Measurements from ENCODE around the gene ACTRT2. TPM values are rescaled to one million over a fixed set of nuclear protein-coding genes. Genes with fewer than 3 reads are reported as not detected.

ACTRT2 gene
- total RNA-seq (not detected in 2 replicates), polyA plus RNA-seq (not detected in 2 replicates)

- H3K27ac ChIP-seq: no peak within 1 kb of the TSS
- H3K9me2 ChIP-seq (replicated peaks; ENCODE audit: insufficient read depth): no peaks in the 10 kb centered on the region
- TF ChIP-seq EZH2phosphoT487 (IDR thresholded peaks at IDR 0.05; ENCODE audit: low read depth, severe bottlenecking, unreplicated experiment): no peak
- no peak for TF ChIP-seq EZH2 (IDR thresholded peaks at IDR 0.05; ENCODE audit: borderline replicate concordance)
- no peaks in the 10 kb centered on the region for H3K27me3 ChIP-seq
- no peak within 1 kb of the TSS for H3K4me3 ChIP-seq
- H3K4me1 ChIP-seq (ENCODE audit: insufficient read depth): no peaks in the 10 kb centered on the region
- no peaks in the 10 kb centered on the region for H3K36me3 ChIP-seq (replicated peaks; ENCODE audit: insufficient read depth, low read depth)
- no peak within 1 kb of the TSS for H3K4me2 ChIP-seq
- DNase-seq (ENCODE audit: low spot score): no peak
- H3K9me3 ChIP-seq (ENCODE audit: low read depth): no peaks in the 10 kb centered on the region
- H4K20me1 ChIP-seq (ENCODE audit: insufficient read depth, poor library complexity, severe bottlenecking): no peaks in the 10 kb centered on the region
- H3K79me2 ChIP-seq: no peaks in the 10 kb centered on the region
- WGBS (ENCODE audit: low lambda C conversion rate, missing lambda C conversion rate): 68% methylated on average over 8 of the region's 8 CpGs
- no peak within 1 kb of the TSS for H2AFZ ChIP-seq
Measured at GRCh38 chr1:3021233-3021671, at the start of gene ACTRT2. Gene ACTRT2, plus strand, starts transcription at chr1:3021467. Its CDS starts 220 bp downstream, at chr1:3021687.

- TF ChIP-seq EZH2 (IDR thresholded peaks at IDR 0.05; ENCODE audit: borderline replicate concordance) (no peak), EZH2phosphoT487 (IDR thresholded peaks at IDR 0.05; ENCODE audit: low read depth, severe bottlenecking, unreplicated experiment) (no peak), CTCF (IDR thresholded peaks at IDR 0.05; ENCODE audit: poor library complexity) (no peak)
- H4K20me1 ChIP-seq (ENCODE audit: insufficient read depth, poor library complexity, severe bottlenecking): no peaks in the 10 kb centered on the region
- no peaks in the 10 kb centered on the region for H3K36me3 ChIP-seq (replicated peaks; ENCODE audit: insufficient read depth, low read depth)
- H3K9me2 ChIP-seq (replicated peaks; ENCODE audit: insufficient read depth): no peaks in the 10 kb centered on the region
- no peak overlapping the region for H3K27ac ChIP-seq
- no peak overlapping the region for H3K4me2 ChIP-seq
- no peak overlapping the region for H3K4me3 ChIP-seq
- no peaks in the 10 kb centered on the region for H3K27me3 ChIP-seq
- no peaks in the 10 kb centered on the region for H3K9me3 ChIP-seq (ENCODE audit: low read depth)
- no peaks in the 10 kb centered on the region for H3K79me2 ChIP-seq
- DNase-seq (ENCODE audit: low spot score): no peak
- no peaks in the 10 kb centered on the region for H3K4me1 ChIP-seq (ENCODE audit: insufficient read depth)
- 91% methylated on average over 9 of the region's 9 CpGs for WGBS (ENCODE audit: low lambda C conversion rate, missing lambda C conversion rate)
- no peak overlapping the region for H2AFZ ChIP-seq
Measured at GRCh38 chr1:2971609-2972008, 49.7 kb upstream of the ACTRT2 start.

- Histone ChIP-seq H3K9me3 (ENCODE audit: low read depth) (no peaks in the 10 kb centered on the region), H3K36me3 (replicated peaks; ENCODE audit: insufficient read depth, low read depth) (no peaks in the 10 kb centered on the region), H3K4me3 (no peak overlapping the region), H3K4me1 (ENCODE audit: insufficient read depth) (no peaks in the 10 kb centered on the region), H4K20me1 (ENCODE audit: insufficient read depth, poor library complexity, severe bottlenecking) (no peaks in the 10 kb centered on the region), H3K79me2 (no peaks in the 10 kb centered on the region), H3K4me2 (no peak overlapping the region), H3K27me3 (no peaks in the 10 kb centered on the region), H2AFZ (no peak overlapping the region), H3K27ac (no peak overlapping the region), H3K9me2 (replicated peaks; ENCODE audit: insufficient read depth) (no peaks in the 10 kb centered on the region)
- DNase-seq (ENCODE audit: low spot score): no peak
- 84% methylated on average over 24 of the region's 27 CpGs for WGBS (ENCODE audit: low lambda C conversion rate, missing lambda C conversion rate)
- no peak for TF ChIP-seq EZH2phosphoT487 (IDR thresholded peaks at IDR 0.05; ENCODE audit: low read depth, severe bottlenecking, unreplicated experiment)
- no peak for TF ChIP-seq EZH2 (IDR thresholded peaks at IDR 0.05; ENCODE audit: borderline replicate concordance)
- no peak for TF ChIP-seq CTCF (IDR thresholded peaks at IDR 0.05; ENCODE audit: poor library complexity)
Measured at GRCh38 chr1:2972011-2972878, 49.0 kb upstream of the ACTRT2 start.

- H2AFZ ChIP-seq: no peak overlapping the region
- no peaks in the 10 kb centered on the region for H3K9me2 ChIP-seq (replicated peaks; ENCODE audit: insufficient read depth)
- H3K36me3 ChIP-seq (replicated peaks; ENCODE audit: insufficient read depth, low read depth): no peaks in the 10 kb centered on the region
- no peaks in the 10 kb centered on the region for H3K79me2 ChIP-seq
- H3K27me3 ChIP-seq: no peaks in the 10 kb centered on the region
- H3K4me3 ChIP-seq: no peak overlapping the region
- no peak for TF ChIP-seq EZH2phosphoT487 (IDR thresholded peaks at IDR 0.05; ENCODE audit: low read depth, severe bottlenecking, unreplicated experiment)
- TF ChIP-seq EZH2 (IDR thresholded peaks at IDR 0.05; ENCODE audit: borderline replicate concordance): no peak
- no peak for TF ChIP-seq CTCF (IDR thresholded peaks at IDR 0.05; ENCODE audit: poor library complexity)
- no peaks in the 10 kb centered on the region for H3K9me3 ChIP-seq (ENCODE audit: low read depth)
- no peak for DNase-seq (ENCODE audit: low spot score)
- no peaks in the 10 kb centered on the region for H3K4me1 ChIP-seq (ENCODE audit: insufficient read depth)
- no peak overlapping the region for H3K27ac ChIP-seq
- no peaks in the 10 kb centered on the region for H4K20me1 ChIP-seq (ENCODE audit: insufficient read depth, poor library complexity, severe bottlenecking)
- WGBS (ENCODE audit: low lambda C conversion rate, missing lambda C conversion rate): 73% methylated on average over 14 of the region's 14 CpGs
- H3K4me2 ChIP-seq: no peak overlapping the region
Measured at GRCh38 chr1:2972879-2973575, 48.2 kb upstream of the ACTRT2 start.

Data from hepatocyte (in vitro differentiated cells).